ENCODE results near the gene SPATA22.

SPATA22 gene

GRCh38 chr17:3475251-3475685 lies 3.6 kb upstream of the SPATA22 start:
- Histone ChIP-seq H3K9ac (ENCODE audit: low read length) (no peak overlapping the region), H3K27me3 (ENCODE audit: insufficient read depth, low read length) (no peaks in the 10 kb centered on the region), H4K8ac (ENCODE audit: low read depth, low read length) (no peak overlapping the region), H3K23ac (ENCODE audit: low read length) (no peak overlapping the region), H3K4me1 (ENCODE audit: control insufficient read depth in 1 of 2, insufficient read depth in 2 of 2, low read length in 2 of 2) (peaks cover 0 to under 1% of the 10 kb centered on the region in 2 experiments), H3K36me3 (ENCODE audit: control insufficient read depth in 1 of 2, insufficient read depth in 2 of 2, low read length in 2 of 2) (no peaks in the 10 kb centered on the region), H3K9me3 (ENCODE audit: insufficient read depth, low read depth, low read length) (no peaks in the 10 kb centered on the region), H2AFZ (ENCODE audit: insufficient read depth, low read length, poor library complexity) (no peak overlapping the region), H2BK12ac (ENCODE audit: low read length) (no peak overlapping the region), H3K4me2 (ENCODE audit: low read length) (no peak overlapping the region), H3K4me3 (ENCODE audit: low read depth, low read length) (no peak overlapping the region), H3K18ac (ENCODE audit: low read length) (no peak overlapping the region), H2BK120ac (ENCODE audit: insufficient read depth, low read length, poor library complexity) (no peak overlapping the region), H4K91ac (ENCODE audit: low read depth, low read length) (no peak overlapping the region), H2AK5ac (ENCODE audit: low read length) (no peak overlapping the region), H3K79me1 (ENCODE audit: low read length) (no peaks in the 10 kb centered on the region), H3K4ac (ENCODE audit: low read depth, low read length) (no peak overlapping the region), H2BK5ac (ENCODE audit: low read depth, low read length, poor library complexity) (no peak overlapping the region), H3K27ac (ENCODE audit: low read depth, low read length) (no peak overlapping the region), H3K14ac (ENCODE audit: low read length) (no peak overlapping the region), H4K12ac (ENCODE audit: low read depth, low read length) (no peak overlapping the region), H3K79me2 (ENCODE audit: control insufficient read depth, insufficient read depth, low read length, poor library complexity) (no peaks in the 10 kb centered on the region)
- DNase-seq: peak in 1 of 2 donors; percentile 14
- no CpG with 5 or more reads among the region's 4 CpGs for WGBS (ENCODE audit: extremely low coverage, insufficient coverage, insufficient read length)

GRCh38 chr17:3474212-3474611 lies 2.6 kb upstream of the SPATA22 start:
- Histone ChIP-seq H3K14ac (ENCODE audit: low read length) (no peak overlapping the region), H3K4me3 (ENCODE audit: low read depth, low read length) (no peak overlapping the region), H3K27ac (ENCODE audit: low read depth, low read length) (no peak overlapping the region), H3K4me1 (ENCODE audit: control insufficient read depth in 1 of 2, insufficient read depth in 2 of 2, low read length in 2 of 2) (no peaks in the 10 kb centered on the region), H2AK5ac (ENCODE audit: low read length) (no peak overlapping the region), H4K12ac (ENCODE audit: low read depth, low read length) (no peak overlapping the region), H2BK120ac (ENCODE audit: insufficient read depth, low read length, poor library complexity) (no peak overlapping the region), H3K79me2 (ENCODE audit: control insufficient read depth, insufficient read depth, low read length, poor library complexity) (no peaks in the 10 kb centered on the region), H3K79me1 (ENCODE audit: low read length) (no peaks in the 10 kb centered on the region), H3K9ac (ENCODE audit: low read length) (no peak overlapping the region), H3K36me3 (ENCODE audit: control insufficient read depth in 1 of 2, insufficient read depth in 2 of 2, low read length in 2 of 2) (no peaks in the 10 kb centered on the region), H2BK5ac (ENCODE audit: low read depth, low read length, poor library complexity) (no peak overlapping the region), H4K91ac (ENCODE audit: low read depth, low read length) (no peak overlapping the region), H2BK12ac (ENCODE audit: low read length) (no peak overlapping the region), H2AFZ (ENCODE audit: insufficient read depth, low read length, poor library complexity) (no peak overlapping the region), H3K27me3 (ENCODE audit: insufficient read depth, low read length) (no peaks in the 10 kb centered on the region), H3K9me3 (ENCODE audit: insufficient read depth, low read depth, low read length) (no peaks in the 10 kb centered on the region), H3K23ac (ENCODE audit: low read length) (no peak overlapping the region), H3K18ac (ENCODE audit: low read length) (no peak overlapping the region), H3K4ac (ENCODE audit: low read depth, low read length) (no peak overlapping the region), H3K4me2 (ENCODE audit: low read length) (no peak overlapping the region), H4K8ac (ENCODE audit: low read depth, low read length) (no peak overlapping the region)
- WGBS (ENCODE audit: extremely low coverage, insufficient coverage, insufficient read length): no CpG with 5 or more reads among the region's 3 CpGs
- DNase-seq: peak in 1 of 2 donors; percentile 49

GRCh38 chr17:3472137-3472536 lies 518 bp upstream of the SPATA22 start:
- Histone ChIP-seq H3K14ac (ENCODE audit: low read length) (no peak overlapping the region), H3K4me2 (ENCODE audit: low read length) (no peak overlapping the region), H3K27me3 (ENCODE audit: insufficient read depth, low read length) (no peaks in the 10 kb centered on the region), H3K23ac (ENCODE audit: low read length) (no peak overlapping the region), H2BK5ac (ENCODE audit: low read depth, low read length, poor library complexity) (no peak overlapping the region), H3K9me3 (ENCODE audit: insufficient read depth, low read depth, low read length) (no peaks in the 10 kb centered on the region), H3K4ac (ENCODE audit: low read depth, low read length) (no peak overlapping the region), H3K79me1 (ENCODE audit: low read length) (no peaks in the 10 kb centered on the region), H4K91ac (ENCODE audit: low read depth, low read length) (no peak overlapping the region), H2AK5ac (ENCODE audit: low read length) (no peak overlapping the region), H3K79me2 (ENCODE audit: control insufficient read depth, insufficient read depth, low read length, poor library complexity) (no peaks in the 10 kb centered on the region), H2BK120ac (ENCODE audit: insufficient read depth, low read length, poor library complexity) (no peak overlapping the region), H4K12ac (ENCODE audit: low read depth, low read length) (no peak overlapping the region), H3K18ac (ENCODE audit: low read length) (no peak overlapping the region), H3K9ac (ENCODE audit: low read length) (no peak overlapping the region), H2AFZ (ENCODE audit: insufficient read depth, low read length, poor library complexity) (no peak overlapping the region), H3K27ac (ENCODE audit: low read depth, low read length) (no peak overlapping the region), H2BK12ac (ENCODE audit: low read length) (no peak overlapping the region), H4K8ac (ENCODE audit: low read depth, low read length) (no peak overlapping the region), H3K4me3 (ENCODE audit: low read depth, low read length) (no peak overlapping the region), H3K4me1 (ENCODE audit: control insufficient read depth in 1 of 2, insufficient read depth in 2 of 2, low read length in 2 of 2) (no peaks in the 10 kb centered on the region), H3K36me3 (ENCODE audit: control insufficient read depth in 1 of 2, insufficient read depth in 2 of 2, low read length in 2 of 2) (no peaks in the 10 kb centered on the region)
- no CpG with 5 or more reads among the region's 21 CpGs for WGBS (ENCODE audit: extremely low coverage, insufficient coverage, insufficient read length)
- DNase-seq: no peak

GRCh38 chr17:3469529-3469928 lies 2.1 kb downstream of the SPATA22 start:
- no peak for DNase-seq
- Histone ChIP-seq H3K36me3 (ENCODE audit: control insufficient read depth in 1 of 2, insufficient read depth in 2 of 2, low read length in 2 of 2) (no peaks in the 10 kb centered on the region), H3K14ac (ENCODE audit: low read length) (no peak overlapping the region), H3K18ac (ENCODE audit: low read length) (no peak overlapping the region), H3K79me1 (ENCODE audit: low read length) (no peaks in the 10 kb centered on the region), H3K4me3 (ENCODE audit: low read depth, low read length) (no peak overlapping the region), H3K27me3 (ENCODE audit: insufficient read depth, low read length) (no peaks in the 10 kb centered on the region), H2AFZ (ENCODE audit: insufficient read depth, low read length, poor library complexity) (no peak overlapping the region), H4K12ac (ENCODE audit: low read depth, low read length) (no peak overlapping the region), H3K79me2 (ENCODE audit: control insufficient read depth, insufficient read depth, low read length, poor library complexity) (no peaks in the 10 kb centered on the region), H3K27ac (ENCODE audit: low read depth, low read length) (no peak overlapping the region), H3K9ac (ENCODE audit: low read length) (no peak overlapping the region), H3K9me3 (ENCODE audit: insufficient read depth, low read depth, low read length) (no peaks in the 10 kb centered on the region), H2AK5ac (ENCODE audit: low read length) (no peak overlapping the region), H3K4ac (ENCODE audit: low read depth, low read length) (no peak overlapping the region), H4K8ac (ENCODE audit: low read depth, low read length) (no peak overlapping the region), H3K23ac (ENCODE audit: low read length) (no peak overlapping the region), H3K4me2 (ENCODE audit: low read length) (no peak overlapping the region), H3K4me1 (ENCODE audit: control insufficient read depth in 1 of 2, insufficient read depth in 2 of 2, low read length in 2 of 2) (no peaks in the 10 kb centered on the region), H4K91ac (ENCODE audit: low read depth, low read length) (no peak overlapping the region), H2BK5ac (ENCODE audit: low read depth, low read length, poor library complexity) (no peak overlapping the region), H2BK12ac (ENCODE audit: low read length) (no peak overlapping the region), H2BK120ac (ENCODE audit: insufficient read depth, low read length, poor library complexity) (no peak overlapping the region)
- no CpG with 5 or more reads among the region's 5 CpGs for WGBS (ENCODE audit: extremely low coverage, insufficient coverage, insufficient read length)
